ENCODE results near the gene PANK1. TPM values are rescaled to one million over a fixed set of nuclear protein-coding genes. Genes with fewer than 3 reads are reported as not detected.

PANK1 gene
- total and polyA plus RNA-seq, 9 of the 15 experiments (the other 6 are each of a cell fraction or from before 2014, with no cell fraction given): 1.7 to 10.7 (median 6.5) TPM

- no peak for TF ChIP-seq FOSL1 (tag; conservative IDR thresholded peaks at IDR 0.05)
- TF ChIP-seq SAP30 (IDR thresholded peaks at IDR 0.05; ENCODE audit: borderline replicate concordance, insufficient read depth, low read depth, low read length, poor library complexity, severe bottlenecking): no peak
- no peak for TF ChIP-seq RFX1 (IDR thresholded peaks at IDR 0.05)
- TF ChIP-seq NEUROD1 (IDR thresholded peaks at IDR 0.05; ENCODE audit: borderline replicate concordance, low read depth, low read length, partially characterized antibody): no peak
- no peak for TF ChIP-seq ARID4B (CRISPR knock-in tag; IDR thresholded peaks at IDR 0.05)
- no peak for TF ChIP-seq TSC22D4 (tag; IDR thresholded peaks at IDR 0.05)
- TF ChIP-seq RBM25 (IDR thresholded peaks at IDR 0.05; ENCODE audit: low read depth, low read length, severe bottlenecking): no peak
- TF ChIP-seq CCAR2 (IDR thresholded peaks at IDR 0.05; ENCODE audit: low read depth, low read length): no peak
- no peak for TF ChIP-seq BCL6 (CRISPR knock-in tag; IDR thresholded peaks at IDR 0.05)
- no peak for TF ChIP-seq TEAD2 (tag; IDR thresholded peaks at IDR 0.05)
- TF ChIP-seq ZNF639 (CRISPR knock-in tag; conservative IDR thresholded peaks at IDR 0.05 in 1 of 2, IDR thresholded peaks at IDR 0.05 in 1 of 2): no peak
- TF ChIP-seq L3MBTL2 (IDR thresholded peaks at IDR 0.05): peak; percentile 38; the same call in 1 of the 2 replicates
- no peak for TF ChIP-seq HDAC1 (IDR thresholded peaks at IDR 0.05)
- no peak for TF ChIP-seq CBX3 (IDR thresholded peaks at IDR 0.05; ENCODE audit: borderline replicate concordance in 1 of 2, low read length in 2 of 2)
- TF ChIP-seq ETS1 (conservative IDR thresholded peaks at IDR 0.05; ENCODE audit: control insufficient read depth, low read depth, low read length): no peak
- TF ChIP-seq MAZ (CRISPR knock-in tag; conservative IDR thresholded peaks at IDR 0.05 in 1 of 2, IDR thresholded peaks at IDR 0.05 in 1 of 2): no peak
These were observed at the start of gene PANK1 (continued) for GRCh38 chr10:89644967-89645741.
